Natural killer cell treated with Interleukin-12 subunit alpha and Interleukin-12 subunit beta and Interleukin-15 and Interleukin-18, amount 100 ng/mL, for 72 hours (primary cell): ENCODE data around the gene ORC6. TPM values are rescaled to one million over a fixed set of nuclear protein-coding genes. Genes with fewer than 3 reads are reported as not detected.

Experiments
- ATAC-seq, 2 donors: fragments of 150-1000 bp; cut with Tn5 transposase in 1 of 2; sonication (Bioruptor Pico), chemical (Tn5 transposase) in 1 of 2; 2 replicates each; pipeline ENCODE4 v1.10.0; 2021
- DNase-seq: peaks from one replicate; pipeline ENCODE4 v3.0.0; 2022; ENCODE audit warnings: low spot score
- H3K27ac Mint-ChIP-seq, 2 donors: 1 replicate in 1 of 2; 2 replicates in 1 of 2; pipeline ENCODE4 v1.8.0; 2022; ENCODE audit warnings: mixed read lengths in 2 of 2, mild to moderate bottlenecking in 1 of 2, moderate library complexity in 1 of 2
- H3K27me3 Mint-ChIP-seq, 2 donors: 1 replicate in 1 of 2; 2 replicates in 1 of 2; pipeline ENCODE4 v1.8.0; 2022; ENCODE audit warnings: mixed read lengths in 2 of 2
- H3K36me3 Mint-ChIP-seq: one replicate; pipeline ENCODE4 v1.8.0; 2022; ENCODE audit warnings: mixed read lengths
- H3K4me1 Mint-ChIP-seq, 2 donors: 1 replicate in 1 of 2; 2 replicates in 1 of 2; pipeline ENCODE4 v1.8.0; 2022; ENCODE audit warnings: low read depth in 2 of 2, mixed read lengths in 2 of 2, mild to moderate bottlenecking in 1 of 2
- H3K4me3 Mint-ChIP-seq: one replicate; pipeline ENCODE4 v1.8.0; 2022; ENCODE audit warnings: mixed read lengths
- H3K9me3 Mint-ChIP-seq: 2 replicates; pipeline ENCODE4 v1.8.0; 2022; ENCODE audit warnings: mixed read lengths
- total RNA-seq, 2 donors: library from RNA; stranded (reverse); gene quantifications; one replicate each; pipeline ENCODE4 v1.2.3, GENCODE V29; 2022

ORC6 gene
- total RNA-seq, 2 donors from 2014 or later: 26.1 to 73.1 TPM

DNA sequence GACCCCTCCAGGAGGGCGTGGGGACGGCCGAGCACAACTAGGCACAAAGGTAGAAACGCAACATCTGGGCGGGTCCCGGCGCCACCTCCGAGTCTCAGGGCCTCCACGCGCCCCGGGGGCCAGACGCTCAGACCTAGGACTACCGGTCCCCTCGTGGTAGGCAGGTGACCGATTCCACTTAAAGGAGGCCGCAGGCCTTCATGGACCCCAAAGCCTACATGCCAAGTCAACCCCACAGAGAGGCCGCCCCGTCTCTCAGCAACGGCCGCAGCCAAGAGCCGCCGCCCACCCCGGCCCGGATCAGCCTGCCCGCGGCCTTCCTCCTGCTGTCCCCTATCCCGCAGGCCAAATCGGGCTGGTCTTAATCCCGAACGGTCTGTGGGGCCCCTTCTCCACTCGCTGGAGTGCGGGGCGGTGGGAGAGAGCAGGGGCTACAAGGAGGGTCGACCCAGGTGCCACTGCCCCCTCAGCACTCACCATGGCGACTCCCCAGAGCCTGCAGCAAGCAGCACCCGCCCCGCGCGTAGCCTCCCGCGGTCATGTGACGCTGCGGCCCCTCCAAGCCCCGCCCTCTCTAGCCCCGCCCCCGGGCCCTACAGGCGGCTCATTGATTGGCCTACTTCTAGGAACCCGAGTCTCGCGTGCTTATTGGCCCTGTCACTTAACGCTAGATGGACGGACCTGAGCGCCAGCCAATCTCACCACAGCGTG lies 650 bp upstream of the ORC6 start, which contains the start of gene VPS35:
Gene VPS35, minus strand, starts transcription at position 525 of the 711 bp plus-strand sequence. Its CDS starts 45 bp downstream, at position 480.
- ATAC-seq (peak; percentile 96 to 97), DNase-seq (peak; percentile 99)
- Mint-ChIP-seq H3K36me3 (peaks cover 8% of the 10 kb centered on the region), H3K9me3 (no peaks in the 10 kb centered on the region), H3K4me3 (no peak within 1 kb of the TSS), H3K4me1 (peaks cover 16 to 37% of the 10 kb centered on the region in 2 donors), H3K27me3 (no peaks in the 10 kb centered on the region), H3K27ac (no peak within 1 kb of the TSS)

DNA sequence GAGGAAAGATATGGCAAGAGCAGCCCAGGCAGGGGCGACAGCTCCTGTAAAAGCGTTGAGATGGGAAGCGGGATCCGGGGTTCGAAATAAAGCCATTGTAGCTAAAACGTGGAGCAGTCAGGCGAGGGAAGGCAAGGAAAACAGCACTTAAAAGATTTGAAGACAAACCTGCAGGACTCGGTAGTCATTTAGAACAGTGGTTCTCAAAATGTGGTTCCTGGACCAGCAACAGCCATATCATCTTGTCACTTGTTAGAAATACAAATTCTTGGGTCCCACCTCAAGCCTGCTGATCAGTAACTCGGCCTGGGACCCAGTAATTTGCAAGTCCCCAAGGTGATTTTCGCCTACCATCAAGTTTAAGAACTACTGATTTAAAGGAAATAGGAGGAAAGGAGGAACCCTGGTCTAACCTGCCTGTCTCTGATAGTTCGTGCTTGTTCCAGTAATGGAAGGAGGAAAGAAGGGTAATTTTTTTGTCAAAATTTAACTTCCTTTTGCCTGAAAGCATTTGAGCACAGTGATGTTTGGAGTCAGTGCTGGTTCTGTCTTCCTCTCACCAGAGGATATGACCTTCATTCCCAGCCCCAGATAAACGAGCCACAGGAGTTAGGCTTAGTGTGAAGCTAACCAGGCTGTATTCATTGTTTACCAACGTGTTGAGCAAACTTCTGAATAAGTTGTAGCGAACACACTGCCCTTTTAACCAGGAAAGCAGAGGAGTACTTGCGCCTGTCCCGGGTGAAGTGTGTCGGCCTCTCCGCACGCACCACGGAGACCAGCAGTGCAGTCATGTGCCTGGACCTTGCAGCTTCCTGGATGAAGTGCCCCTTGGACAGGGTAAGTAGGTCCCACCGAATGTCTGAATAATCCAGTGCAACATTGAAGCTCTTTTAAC lies 1.1 kb downstream of the ORC6 start:
- no peaks in the 10 kb centered on the region for H3K9me3 Mint-ChIP-seq
- H3K4me3 Mint-ChIP-seq: no peak overlapping the region
- H3K36me3 Mint-ChIP-seq: peaks cover 16% of the 10 kb centered on the region
- H3K27me3 Mint-ChIP-seq: no peaks in the 10 kb centered on the region
- DNase-seq (no peak), ATAC-seq (no peak)
- no peak overlapping the region for H3K27ac Mint-ChIP-seq
- H3K4me1 Mint-ChIP-seq: peaks cover 14 to 25% of the 10 kb centered on the region in 2 donors

GRCh38 chr16:46691726-46692125 lies 2.3 kb downstream of the ORC6 start:
- no peak overlapping the region for H3K27ac Mint-ChIP-seq
- H3K9me3 Mint-ChIP-seq: no peaks in the 10 kb centered on the region
- no peak for DNase-seq
- peaks cover 12 to 22% of the 10 kb centered on the region in 2 donors for H3K4me1 Mint-ChIP-seq
- peaks cover 21% of the 10 kb centered on the region for H3K36me3 Mint-ChIP-seq
- no peak for ATAC-seq
- no peak overlapping the region for H3K4me3 Mint-ChIP-seq
- H3K27me3 Mint-ChIP-seq: no peaks in the 10 kb centered on the region

- no peak overlapping the region for H3K4me3 Mint-ChIP-seq
- peaks cover 21% of the 10 kb centered on the region for H3K36me3 Mint-ChIP-seq
- no peaks in the 10 kb centered on the region for H3K9me3 Mint-ChIP-seq
Observed at GRCh38 chr16:46693598-46693997, 4.1 kb downstream of the ORC6 start.

DNA sequence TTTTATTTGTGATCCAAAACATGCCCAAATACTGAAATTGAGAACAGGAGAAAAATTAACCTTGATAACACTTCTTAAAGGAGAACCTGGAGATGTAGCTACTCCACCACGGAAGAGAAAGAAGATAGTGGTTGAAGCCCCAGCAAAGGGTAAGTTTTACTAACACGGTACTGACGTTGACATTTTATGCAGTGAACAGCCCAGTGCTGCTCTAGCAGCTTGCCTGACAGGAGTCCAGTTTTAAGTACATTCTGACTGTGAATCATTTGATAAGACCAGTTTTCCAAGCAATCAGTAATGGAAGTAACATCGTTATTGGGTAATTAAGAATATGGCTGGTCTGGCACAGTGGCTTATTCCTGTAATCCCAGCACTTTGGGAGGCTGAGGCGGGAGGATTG lies 6.5 kb downstream of the ORC6 start:
- Mint-ChIP-seq H3K27me3 (no peaks in the 10 kb centered on the region), H3K4me1 (peaks cover 0 to 10% of the 10 kb centered on the region in 2 donors), H3K36me3 (peaks cover 21% of the 10 kb centered on the region), H3K9me3 (no peaks in the 10 kb centered on the region), H3K4me3 (no peak overlapping the region), H3K27ac (no peak overlapping the region)
- DNase-seq (no peak), ATAC-seq (no peak)

More at GRCh38 chr16:46693598-46693997, 4.1 kb downstream of the ORC6 start:
- Mint-ChIP-seq H3K27ac (no peak overlapping the region), H3K4me1 (peaks cover 0 to 10% of the 10 kb centered on the region in 2 donors), H3K27me3 (no peaks in the 10 kb centered on the region)
- no peak for DNase-seq
- ATAC-seq: no peak

- DNase-seq (no peak), ATAC-seq (no peak)
- peaks cover 12% of the 10 kb centered on the region for H3K36me3 Mint-ChIP-seq
- H3K4me3 Mint-ChIP-seq: no peak overlapping the region
- no peaks in the 10 kb centered on the region for H3K27me3 Mint-ChIP-seq
- H3K9me3 Mint-ChIP-seq: no peaks in the 10 kb centered on the region
- H3K27ac Mint-ChIP-seq: no peak overlapping the region
- peaks cover 0 to 1% of the 10 kb centered on the region in 2 donors for H3K4me1 Mint-ChIP-seq
Observed at GRCh38 chr16:46696957-46697356, 7.5 kb downstream of the ORC6 start.

- Mint-ChIP-seq H3K27ac (no peak overlapping the region), H3K4me3 (no peak overlapping the region), H3K9me3 (no peaks in the 10 kb centered on the region), H3K4me1 (no peaks in the 10 kb centered on the region), H3K27me3 (no peaks in the 10 kb centered on the region), H3K36me3 (peaks cover 8% of the 10 kb centered on the region)
- no peak for DNase-seq
- no peak for ATAC-seq
Observed at GRCh38 chr16:46700048-46700447, 10.6 kb downstream of the ORC6 start.

DNA sequence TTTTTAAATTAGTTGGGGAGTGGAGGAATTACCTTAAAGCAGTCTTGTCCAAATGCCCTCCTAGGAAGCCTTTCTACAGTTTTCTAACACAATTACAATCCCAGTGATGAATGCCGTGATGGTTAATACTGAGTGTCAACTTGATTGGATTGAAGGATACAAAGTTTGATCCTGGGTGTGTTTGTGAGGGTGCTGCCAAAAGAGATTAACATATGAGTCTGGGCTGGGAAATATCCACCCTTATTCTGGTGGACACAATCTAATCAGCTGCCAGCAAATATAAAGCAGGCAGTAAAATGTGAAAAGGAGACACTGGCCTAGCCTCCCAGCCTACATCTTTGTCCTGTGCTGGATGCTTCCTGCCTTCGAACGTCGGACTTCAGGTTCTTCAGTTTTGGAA lies 12.2 kb downstream of the ORC6 start:
- Mint-ChIP-seq H3K9me3 (no peaks in the 10 kb centered on the region), H3K4me3 (no peak overlapping the region), H3K4me1 (no peaks in the 10 kb centered on the region), H3K27me3 (no peaks in the 10 kb centered on the region), H3K36me3 (no peaks in the 10 kb centered on the region), H3K27ac (no peak overlapping the region)
- ATAC-seq: no peak
- DNase-seq: no peak

DNA sequence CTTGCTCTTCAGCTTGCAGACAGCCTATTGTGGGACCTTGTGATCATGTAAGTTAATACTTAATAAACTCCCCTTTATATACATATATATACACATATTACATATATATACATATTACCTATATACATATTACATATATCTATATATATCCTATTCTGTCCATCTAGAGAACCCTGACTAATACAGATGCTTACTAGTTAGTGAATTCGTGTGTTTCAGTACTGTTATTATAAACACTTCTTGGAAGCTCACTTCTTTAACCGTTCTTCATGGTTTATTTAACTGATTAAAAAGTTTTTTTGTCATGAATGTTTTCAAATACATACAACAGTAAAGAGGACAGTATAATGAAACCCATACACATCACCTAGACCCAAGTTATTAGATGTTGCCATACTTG lies 12.6 kb downstream of the ORC6 start:
- H3K36me3 Mint-ChIP-seq: no peaks in the 10 kb centered on the region
- no peak overlapping the region for H3K27ac Mint-ChIP-seq
- H3K4me3 Mint-ChIP-seq: no peak overlapping the region
- no peaks in the 10 kb centered on the region for H3K9me3 Mint-ChIP-seq
- H3K27me3 Mint-ChIP-seq: no peaks in the 10 kb centered on the region
- DNase-seq: no peak
- no peaks in the 10 kb centered on the region for H3K4me1 Mint-ChIP-seq
- ATAC-seq: peak in 1 of 2 donors; percentile 17

- Mint-ChIP-seq H3K27ac (no peak overlapping the region), H3K4me3 (no peak overlapping the region), H3K27me3 (no peaks in the 10 kb centered on the region), H3K9me3 (no peaks in the 10 kb centered on the region), H3K36me3 (no peaks in the 10 kb centered on the region), H3K4me1 (no peaks in the 10 kb centered on the region)
- ATAC-seq (no peak), DNase-seq (no peak)
Observed at GRCh38 chr16:46706642-46707041, 17.2 kb downstream of the ORC6 start.

DNA sequence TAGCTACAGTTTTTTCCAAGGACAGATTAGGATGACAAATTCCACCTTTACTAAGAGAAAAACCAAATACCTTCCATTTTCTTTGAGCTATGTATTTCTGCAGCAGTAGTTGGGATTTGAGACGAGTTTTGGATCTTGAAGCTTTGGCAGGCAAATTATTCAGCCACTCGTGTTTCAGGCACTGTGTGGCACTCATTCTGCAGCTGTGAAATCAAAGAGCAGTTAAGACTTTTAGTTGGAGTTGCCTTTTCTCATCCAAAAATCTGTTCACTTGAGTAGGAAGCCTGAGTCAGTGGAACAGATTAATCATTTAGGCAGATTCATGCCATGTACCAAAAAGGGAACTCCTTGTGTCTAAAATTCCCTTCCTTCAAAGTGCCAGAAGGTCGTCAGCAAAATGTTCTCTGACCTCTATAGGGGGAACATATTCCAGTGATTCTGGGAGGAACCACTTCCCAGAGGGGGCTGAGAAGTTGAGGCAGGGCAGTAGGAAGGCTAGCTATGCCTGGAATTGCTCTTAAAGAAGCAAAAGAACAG lies 20.1 kb downstream of the ORC6 start:
- Mint-ChIP-seq H3K4me3 (no peak overlapping the region), H3K27me3 (peaks cover 0 to 2% of the 10 kb centered on the region in 2 donors), H3K27ac (no peak overlapping the region), H3K4me1 (no peaks in the 10 kb centered on the region), H3K36me3 (no peaks in the 10 kb centered on the region), H3K9me3 (no peaks in the 10 kb centered on the region)
- DNase-seq (no peak), ATAC-seq (no peak)

DNA sequence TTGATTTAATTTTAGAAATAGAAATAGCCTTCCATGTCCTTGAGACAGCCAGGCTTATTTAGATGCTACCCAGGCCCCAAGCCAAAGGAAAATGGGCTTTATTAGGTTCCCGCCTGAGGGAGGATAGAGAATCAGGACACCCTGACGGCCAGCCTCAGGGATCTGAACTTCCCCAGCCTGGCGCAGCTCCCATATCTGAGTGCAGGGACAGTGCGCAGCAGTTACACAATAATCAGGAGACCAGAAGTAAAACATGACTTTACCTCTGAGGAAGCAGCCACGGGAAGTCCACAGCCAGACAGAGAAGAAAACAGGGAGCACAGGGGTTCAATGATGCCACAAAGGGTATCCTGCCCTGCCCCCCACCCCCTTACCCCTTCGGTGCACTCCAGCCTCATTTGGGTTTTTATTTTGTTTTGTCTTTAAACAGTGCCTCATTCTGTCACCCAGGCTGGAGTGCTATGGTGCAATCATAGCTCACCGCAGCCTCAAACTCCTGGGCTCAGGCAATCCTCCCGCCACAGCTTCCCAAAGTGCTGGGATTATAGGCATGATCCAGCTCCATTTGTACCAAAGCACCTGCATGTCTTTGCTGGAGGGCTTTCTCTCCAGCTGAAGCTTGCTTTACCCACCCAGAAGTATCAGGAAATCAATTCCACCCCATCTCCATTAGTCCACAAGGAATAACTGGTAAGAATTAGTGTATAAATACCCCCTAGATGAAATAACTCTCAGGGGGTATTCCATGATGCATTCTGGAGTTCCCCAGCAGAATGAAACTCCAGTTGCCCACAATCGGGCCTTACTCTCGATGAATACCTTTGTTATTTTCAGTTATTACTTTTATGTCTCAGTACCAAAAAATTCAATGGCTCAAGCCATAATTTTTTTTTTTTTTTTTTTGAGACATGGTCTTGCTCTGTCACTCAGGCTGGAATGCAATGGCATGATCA lies 21.9 kb downstream of the ORC6 start:
- no peak overlapping the region for H3K4me3 Mint-ChIP-seq
- no peak for DNase-seq
- H3K27me3 Mint-ChIP-seq: peaks cover 0 to 2% of the 10 kb centered on the region in 2 donors
- no peak overlapping the region for H3K27ac Mint-ChIP-seq
- H3K4me1 Mint-ChIP-seq: no peaks in the 10 kb centered on the region
- no peaks in the 10 kb centered on the region for H3K9me3 Mint-ChIP-seq
- H3K36me3 Mint-ChIP-seq: no peaks in the 10 kb centered on the region
- no peak for ATAC-seq

DNA sequence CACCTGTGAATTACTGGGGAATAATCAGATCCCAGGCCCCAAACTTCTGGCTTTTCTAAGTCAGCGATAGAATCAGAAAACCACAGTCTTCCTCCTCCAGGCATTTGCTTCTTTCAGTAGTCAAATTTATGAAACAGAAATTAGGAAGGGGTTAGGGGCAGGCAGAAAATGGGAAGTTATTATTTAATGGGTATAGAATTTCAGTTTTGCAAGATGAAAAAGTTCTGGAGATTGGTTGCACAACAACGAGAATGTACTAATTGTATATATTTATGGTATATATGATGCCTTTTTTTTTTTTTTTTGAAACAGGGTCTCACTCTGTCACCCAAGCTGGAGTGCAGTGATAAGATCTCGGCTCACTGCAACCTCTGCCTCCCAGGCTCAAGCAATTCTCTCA lies 23.5 kb downstream of the ORC6 start:
- Mint-ChIP-seq H3K36me3 (no peaks in the 10 kb centered on the region), H3K27ac (no peak overlapping the region), H3K4me3 (no peak overlapping the region), H3K9me3 (no peaks in the 10 kb centered on the region), H3K4me1 (no peaks in the 10 kb centered on the region), H3K27me3 (peaks cover 0 to 2% of the 10 kb centered on the region in 2 donors)
- ATAC-seq (no peak), DNase-seq (no peak)
